ENCODE results near the gene POLR2H. TPM values are rescaled to one million over a fixed set of nuclear protein-coding genes. Genes with fewer than 3 reads are reported as not detected.

The POLR2H gene
- total RNA-seq, 1 donor from 2014 or later, result 60.5 TPM

DNA sequence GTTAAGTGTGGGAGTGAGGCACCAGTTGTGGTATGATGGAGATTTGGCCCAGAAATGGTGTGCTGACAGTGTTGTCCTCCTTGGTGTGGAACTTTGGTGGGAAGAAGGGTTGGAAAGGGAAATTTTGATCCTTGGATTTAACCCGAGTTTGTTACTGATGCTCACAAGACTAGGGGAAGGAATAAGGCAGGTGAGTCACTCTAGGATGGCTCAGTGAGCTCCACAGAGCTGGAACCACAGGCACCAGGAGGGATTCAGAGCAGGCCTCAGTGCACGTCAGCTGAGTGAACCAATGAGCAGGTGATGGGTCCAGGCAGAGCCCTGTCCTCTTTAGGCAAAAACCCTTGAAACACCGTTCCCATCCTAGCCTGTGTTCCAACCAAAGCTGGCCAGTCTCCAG lies 29.8 kb downstream of the POLR2H start:
- Mint-ChIP-seq H3K36me3 (ENCODE audit: low read depth) (no peaks in the 10 kb centered on the region), H3K27ac (no peak overlapping the region), H3K27me3 (peaks cover 31% of the 10 kb centered on the region), H3K4me1 (no peaks in the 10 kb centered on the region), H3K9me3 (no peaks in the 10 kb centered on the region), H3K4me3 (no peak overlapping the region)
- DNase-seq (no peak), ATAC-seq (ENCODE audit: low read depth) (no peak)
- TF ChIP-seq, protein P1, sequence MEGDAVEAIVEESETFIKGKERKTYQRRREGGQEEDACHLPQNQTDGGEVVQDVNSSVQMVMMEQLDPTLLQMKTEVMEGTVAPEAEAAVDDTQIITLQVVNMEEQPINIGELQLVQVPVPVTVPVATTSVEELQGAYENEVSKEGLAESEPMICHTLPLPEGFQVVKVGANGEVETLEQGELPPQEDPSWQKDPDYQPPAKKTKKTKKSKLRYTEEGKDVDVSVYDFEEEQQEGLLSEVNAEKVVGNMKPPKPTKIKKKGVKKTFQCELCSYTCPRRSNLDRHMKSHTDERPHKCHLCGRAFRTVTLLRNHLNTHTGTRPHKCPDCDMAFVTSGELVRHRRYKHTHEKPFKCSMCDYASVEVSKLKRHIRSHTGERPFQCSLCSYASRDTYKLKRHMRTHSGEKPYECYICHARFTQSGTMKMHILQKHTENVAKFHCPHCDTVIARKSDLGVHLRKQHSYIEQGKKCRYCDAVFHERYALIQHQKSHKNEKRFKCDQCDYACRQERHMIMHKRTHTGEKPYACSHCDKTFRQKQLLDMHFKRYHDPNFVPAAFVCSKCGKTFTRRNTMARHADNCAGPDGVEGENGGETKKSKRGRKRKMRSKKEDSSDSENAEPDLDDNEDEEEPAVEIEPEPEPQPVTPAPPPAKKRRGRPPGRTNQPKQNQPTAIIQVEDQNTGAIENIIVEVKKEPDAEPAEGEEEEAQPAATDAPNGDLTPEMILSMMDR (IDR thresholded peaks at IDR 0.05), result no peak
- ChIA-PET CTCF (no interaction called here), POLR2A (no interaction called here)
- intact Hi-C loops (cut with micrococcal nuclease), result no loop called here

DNA sequence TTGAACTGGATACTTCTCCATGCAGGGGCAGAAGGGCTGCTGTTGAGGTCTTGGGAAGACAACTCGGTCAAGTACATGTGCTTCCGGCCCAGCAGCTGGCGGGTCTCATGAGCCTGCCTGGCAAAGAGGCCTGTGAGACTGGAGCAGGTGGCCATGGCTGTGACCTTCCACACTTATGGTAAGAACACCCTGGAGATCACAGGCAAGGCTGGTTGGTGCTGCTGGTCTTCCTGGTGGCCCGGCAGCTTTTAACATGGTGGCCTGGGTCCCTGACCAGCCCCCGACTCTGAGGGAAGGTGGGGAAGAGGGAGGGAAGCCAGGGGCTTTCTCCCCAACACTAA lies 33.8 kb downstream of the POLR2H start:
- DNase-seq (no peak), ATAC-seq (ENCODE audit: low read depth) (no peak)
- TF ChIP-seq, protein P1 (IDR thresholded peaks at IDR 0.05), result no peak
- intact Hi-C loops (cut with micrococcal nuclease), result no loop called here
- POLR2A ChIA-PET, result no interaction called here
- H3K27me3 Mint-ChIP-seq, result peaks cover 19% of the 10 kb centered on the region
- H3K36me3 Mint-ChIP-seq (ENCODE audit: low read depth), result no peaks in the 10 kb centered on the region
- H3K27ac Mint-ChIP-seq, result no peak overlapping the region
- CTCF ChIA-PET, result no interaction called here
- no peaks in the 10 kb centered on the region for H3K9me3 Mint-ChIP-seq
- H3K4me3 Mint-ChIP-seq, result no peak overlapping the region
- H3K4me1 Mint-ChIP-seq, result no peaks in the 10 kb centered on the region

DNA sequence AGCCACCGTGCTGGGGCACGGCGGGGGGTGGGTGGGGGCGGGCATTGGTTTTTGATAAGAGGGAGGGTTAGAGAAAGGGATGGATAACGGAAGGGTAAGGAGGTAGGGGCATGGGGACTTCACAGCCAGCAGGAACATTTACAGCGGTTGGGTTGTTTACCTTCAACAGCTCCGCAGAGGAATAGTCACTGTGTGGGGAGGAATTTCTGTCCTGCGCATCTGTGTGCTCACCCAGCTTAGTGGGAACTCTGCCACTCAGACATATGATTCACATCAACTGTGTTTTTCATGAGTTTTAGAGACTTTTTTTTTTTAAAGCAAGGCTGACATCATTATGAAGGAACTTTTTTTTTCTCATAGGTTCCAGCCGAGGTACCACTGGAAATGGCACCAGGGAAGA lies 37.9 kb downstream of the POLR2H start:
- H3K4me1 Mint-ChIP-seq, result no peaks in the 10 kb centered on the region

DNA sequence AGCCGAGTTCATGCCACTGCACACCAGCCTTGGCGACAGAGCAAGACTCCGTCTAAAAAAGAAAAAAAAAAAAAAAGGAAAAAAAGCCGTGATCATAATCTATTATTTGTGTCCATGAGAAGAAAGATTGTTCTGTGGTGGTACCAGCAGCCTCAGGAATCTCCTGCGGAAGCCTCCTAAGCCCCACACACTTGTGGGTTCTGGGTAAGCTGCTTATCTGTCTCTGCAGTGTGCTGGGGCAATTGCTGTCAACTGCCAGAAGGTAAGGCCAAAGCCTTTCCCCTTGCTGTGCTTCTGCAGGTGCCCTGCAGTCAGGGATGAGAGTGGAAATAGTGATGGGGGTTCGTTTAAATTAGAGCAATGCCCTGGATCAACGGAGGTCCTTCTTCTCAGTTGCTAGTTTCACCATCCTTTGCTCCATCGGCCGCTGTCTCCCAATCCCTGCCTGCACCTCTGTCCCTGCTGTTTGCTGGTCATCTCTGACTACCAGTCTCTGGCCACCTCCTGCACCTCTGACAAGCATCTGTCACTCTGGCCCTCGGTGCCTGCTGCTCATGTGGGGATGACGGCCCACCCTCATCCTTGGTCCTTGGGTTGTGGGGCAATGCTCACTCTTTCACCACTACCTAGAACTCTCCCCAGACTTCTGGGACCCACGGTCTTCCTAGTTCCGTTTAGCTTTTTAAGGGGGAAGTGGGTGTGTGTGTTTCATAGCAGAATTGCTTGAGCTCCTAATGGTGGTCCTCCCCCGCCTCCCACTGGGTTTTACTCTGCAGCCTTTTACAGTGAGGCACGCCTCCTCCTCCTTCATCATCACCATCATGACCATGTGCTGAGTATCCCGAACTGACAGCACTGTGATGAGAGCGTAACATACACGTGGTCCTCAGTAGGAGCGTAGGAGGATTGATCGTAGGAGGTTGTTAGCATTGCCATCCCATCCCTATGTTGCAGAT lies 43.8 kb downstream of the POLR2H start:
- intact Hi-C loops (cut with micrococcal nuclease), result no loop called here
- CTCF ChIA-PET, result no interaction called here
- no peaks in the 10 kb centered on the region for H3K36me3 Mint-ChIP-seq (ENCODE audit: low read depth)
- H3K27ac Mint-ChIP-seq, result no peak overlapping the region
- ATAC-seq (ENCODE audit: low read depth) (no peak), DNase-seq (no peak)
- no peaks in the 10 kb centered on the region for H3K9me3 Mint-ChIP-seq
- no peaks in the 10 kb centered on the region for H3K4me1 Mint-ChIP-seq
- TF ChIP-seq, protein P1 (IDR thresholded peaks at IDR 0.05), result no peak
- H3K27me3 Mint-ChIP-seq, result peaks cover 16% of the 10 kb centered on the region
- no peak overlapping the region for H3K4me3 Mint-ChIP-seq
- POLR2A ChIA-PET, result no interaction called here

More for the DNA sequence above, 37.9 kb downstream of the POLR2H start:
- TF ChIP-seq, protein P1 (IDR thresholded peaks at IDR 0.05), result no peak
- H3K4me3 Mint-ChIP-seq, result no peak overlapping the region
- no peak for DNase-seq
- no peaks in the 10 kb centered on the region for H3K9me3 Mint-ChIP-seq
- H3K36me3 Mint-ChIP-seq (ENCODE audit: low read depth), result no peaks in the 10 kb centered on the region
- POLR2A ChIA-PET, result no interaction called here
- no peak for ATAC-seq (ENCODE audit: low read depth)
- peaks cover 17% of the 10 kb centered on the region for H3K27me3 Mint-ChIP-seq
- CTCF ChIA-PET, result interaction anchor here (0.7 kb wide), 1 partner anchor 377 kb away, joined by 3 read pairs; no protein-coding TSS in a partner anchor
- H3K27ac Mint-ChIP-seq, result no peak overlapping the region
- intact Hi-C loops (cut with micrococcal nuclease), result no loop called here

DNA sequence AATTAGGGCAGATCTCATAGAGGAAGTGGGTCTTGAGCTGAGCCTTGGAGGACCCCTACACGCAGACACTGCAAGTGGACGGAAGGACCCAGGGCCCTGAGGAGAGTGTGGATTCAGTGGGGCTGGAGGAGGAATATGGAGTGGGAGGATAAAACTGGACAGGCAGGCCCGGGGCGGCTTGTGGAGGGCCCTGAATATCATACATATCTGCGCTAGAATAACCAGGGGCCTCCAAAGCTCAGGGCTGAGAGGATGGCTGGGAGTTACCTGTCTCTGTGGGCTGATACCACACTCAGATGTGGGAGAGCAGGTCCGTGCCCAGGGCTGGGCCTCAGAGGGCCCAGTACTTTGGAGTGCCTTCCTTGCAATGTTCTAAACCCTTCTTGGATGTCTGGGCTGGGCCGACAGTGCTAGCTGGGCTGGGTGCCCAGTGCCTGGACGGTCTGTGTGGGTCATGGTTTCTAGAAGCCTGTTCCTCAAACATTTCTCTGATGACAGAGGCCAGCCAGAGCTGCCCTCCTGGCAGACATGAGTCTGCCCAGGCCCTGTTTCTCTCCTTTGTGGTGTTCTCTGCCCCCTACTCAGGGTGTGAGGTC lies 47.9 kb downstream of the POLR2H start:
- intact Hi-C loops (cut with micrococcal nuclease), result no loop called here
- ChIA-PET POLR2A (no interaction called here), CTCF (no interaction called here)
- DNase-seq (no peak), ATAC-seq (ENCODE audit: low read depth) (no peak)
- H3K27ac Mint-ChIP-seq, result no peak overlapping the region
- no peaks in the 10 kb centered on the region for H3K36me3 Mint-ChIP-seq (ENCODE audit: low read depth)
- no peaks in the 10 kb centered on the region for H3K9me3 Mint-ChIP-seq
- TF ChIP-seq, protein P1 (IDR thresholded peaks at IDR 0.05), result no peak
- no peak overlapping the region for H3K4me3 Mint-ChIP-seq
- H3K27me3 Mint-ChIP-seq, result peaks cover 8% of the 10 kb centered on the region
- no peaks in the 10 kb centered on the region for H3K4me1 Mint-ChIP-seq
